AG04449 (cell line): Measurements from ENCODE around the gene SGMS1.

Experiments
- CTCF ChIA-PET: fragments of 350-600 bp; formaldehyde crosslinking; extraction: SDS; loops from one replicate; lab custom pipeline; 2021; ENCODE audit warnings: antibody characterized with exemption; lab: Yijun Ruan, JAX
- POLR2A ChIA-PET: fragments of 400-600, 350-600 bp; formaldehyde crosslinking; extraction: SDS; loops from one replicate; lab custom pipeline; 2020; ENCODE audit warnings: antibody characterized with exemption, inconsistent platforms; lab: Yijun Ruan, JAX
- DNase-seq: peaks from one replicate; pipeline ENCODE4 v3.0.0-alpha.2; 2010; ENCODE audit warnings: low read depth, low spot score
- H3K4me3 ChIP-seq: 2 replicates; pipeline ENCODE4 v1.5.1; 2011; ENCODE audit warnings: low read depth, mild to moderate bottlenecking, control low read depth, low read length
- TF ChIP-seq, protein P1 (sequence below): IDR thresholded peaks from one replicate; pipeline ENCODE4 v1.5.1; 2011; ENCODE audit warnings: mild to moderate bottlenecking, moderate library complexity, low read length, control low read depth, inconsistent platforms; ENCODE audit not compliant: insufficient read depth; ENCODE audit errors: missing control alignments

SGMS1 gene

DNA sequence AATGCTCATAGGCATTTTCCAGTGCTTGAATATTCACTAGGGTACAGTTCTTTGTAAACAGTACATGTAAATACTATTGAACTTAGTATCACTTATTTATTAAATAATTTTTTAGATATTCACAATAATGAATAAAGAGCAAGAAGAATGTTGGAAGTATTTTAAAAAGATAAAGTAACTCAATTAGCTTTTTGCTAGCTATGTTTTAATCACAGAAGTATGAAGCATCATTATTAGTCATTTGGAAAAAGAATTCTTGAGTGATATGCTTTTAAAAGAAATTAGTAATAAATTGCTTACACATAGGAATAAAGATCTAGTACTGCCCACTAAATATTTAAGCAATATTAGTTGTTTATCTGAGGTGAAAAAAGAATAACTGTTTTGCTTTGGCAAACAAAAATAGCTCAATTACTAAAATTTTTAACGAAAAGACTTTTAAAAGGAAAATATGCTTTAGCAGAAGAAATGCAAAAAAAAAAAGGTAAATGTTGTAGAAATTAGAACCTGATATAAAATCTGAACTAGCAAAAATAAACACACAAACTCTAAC, 66.5 kb downstream of the SGMS1 start:
- no peak overlapping the region for H3K4me3 ChIP-seq
- TF ChIP-seq, protein P1, sequence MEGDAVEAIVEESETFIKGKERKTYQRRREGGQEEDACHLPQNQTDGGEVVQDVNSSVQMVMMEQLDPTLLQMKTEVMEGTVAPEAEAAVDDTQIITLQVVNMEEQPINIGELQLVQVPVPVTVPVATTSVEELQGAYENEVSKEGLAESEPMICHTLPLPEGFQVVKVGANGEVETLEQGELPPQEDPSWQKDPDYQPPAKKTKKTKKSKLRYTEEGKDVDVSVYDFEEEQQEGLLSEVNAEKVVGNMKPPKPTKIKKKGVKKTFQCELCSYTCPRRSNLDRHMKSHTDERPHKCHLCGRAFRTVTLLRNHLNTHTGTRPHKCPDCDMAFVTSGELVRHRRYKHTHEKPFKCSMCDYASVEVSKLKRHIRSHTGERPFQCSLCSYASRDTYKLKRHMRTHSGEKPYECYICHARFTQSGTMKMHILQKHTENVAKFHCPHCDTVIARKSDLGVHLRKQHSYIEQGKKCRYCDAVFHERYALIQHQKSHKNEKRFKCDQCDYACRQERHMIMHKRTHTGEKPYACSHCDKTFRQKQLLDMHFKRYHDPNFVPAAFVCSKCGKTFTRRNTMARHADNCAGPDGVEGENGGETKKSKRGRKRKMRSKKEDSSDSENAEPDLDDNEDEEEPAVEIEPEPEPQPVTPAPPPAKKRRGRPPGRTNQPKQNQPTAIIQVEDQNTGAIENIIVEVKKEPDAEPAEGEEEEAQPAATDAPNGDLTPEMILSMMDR, result no peak
- CTCF ChIA-PET, result no interaction called here
- no peak for DNase-seq
- POLR2A ChIA-PET, result no interaction called here

DNA sequence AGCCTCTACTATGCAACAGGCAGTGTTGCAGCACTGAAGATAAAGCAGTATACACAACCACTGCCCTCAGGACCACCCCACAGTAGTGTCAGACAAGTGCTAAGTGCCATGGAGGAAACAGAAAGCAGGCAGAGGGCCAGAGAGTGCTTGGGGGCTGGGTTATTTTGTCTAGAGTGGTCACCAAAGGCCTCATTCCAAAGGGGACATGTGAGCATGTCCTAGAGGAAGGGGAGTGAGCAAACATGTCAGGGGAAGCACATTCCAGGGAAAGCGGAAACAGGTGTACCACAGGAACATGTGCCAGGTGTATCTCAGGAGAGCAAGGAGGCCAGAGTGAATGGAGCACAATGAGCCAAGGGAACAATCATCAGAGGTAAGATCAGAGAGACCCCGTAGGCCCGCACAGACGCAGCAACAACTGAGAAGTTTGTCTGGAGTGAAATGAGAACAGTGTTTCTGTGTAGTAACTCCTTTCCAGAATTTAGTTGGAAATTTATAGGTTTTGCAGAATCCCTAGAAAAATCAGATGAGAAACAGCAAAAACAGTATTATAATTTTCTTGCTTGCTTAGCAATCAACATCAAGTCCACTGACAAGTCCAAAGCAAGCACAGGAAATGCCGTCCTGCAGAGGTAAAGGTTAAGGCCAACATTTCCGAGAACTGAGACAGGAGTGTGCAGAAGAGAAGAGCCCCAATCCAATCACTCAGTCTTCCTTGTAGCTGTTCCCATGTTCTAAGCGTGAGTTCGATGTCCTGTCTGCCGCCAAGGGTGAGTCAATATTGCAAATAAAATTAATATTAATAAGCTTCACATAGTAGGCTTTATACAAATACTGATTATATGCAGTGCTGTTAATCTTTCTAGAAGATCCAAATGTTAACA, 67.3 kb downstream of the SGMS1 start:
- DNase-seq, result no peak
- CTCF ChIA-PET, result no interaction called here
- POLR2A ChIA-PET, result no interaction called here

DNA sequence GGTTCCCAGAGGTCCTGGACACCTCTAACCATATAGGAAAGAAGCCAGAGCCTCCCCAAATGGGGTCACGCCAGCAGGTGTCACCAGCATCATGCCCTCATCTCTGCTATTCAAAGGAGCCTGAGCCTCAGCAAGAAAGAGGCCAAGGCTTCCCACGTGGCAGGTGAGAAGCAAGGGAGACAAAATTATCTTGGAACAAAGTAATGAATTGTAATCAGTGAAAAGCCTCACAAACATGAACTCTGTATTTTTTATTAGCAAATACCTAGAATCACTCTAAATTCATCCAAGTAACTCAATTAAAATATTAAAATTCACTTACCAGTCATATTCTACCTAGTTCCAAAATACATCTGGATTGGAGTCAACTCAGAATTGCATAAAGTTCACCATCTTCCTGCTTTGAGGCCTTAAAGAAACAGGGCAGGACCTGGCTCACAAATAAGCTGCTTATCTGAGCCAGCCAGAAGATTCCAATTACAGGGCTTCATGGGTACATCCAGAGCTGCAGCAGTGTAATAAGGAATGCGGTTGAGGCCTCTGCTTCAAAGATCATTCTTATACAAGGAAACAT, 68.7 kb downstream of the SGMS1 start:
- peak; percentile 45 for DNase-seq
- no peak overlapping the region for H3K4me3 ChIP-seq
- CTCF ChIA-PET, result interaction anchor here (1.1 to 1.2 kb wide), 2 partner anchors 10 to 133 kb away, joined by 3 read pairs; no protein-coding TSS in a partner anchor
- POLR2A ChIA-PET, result interaction anchor here (0.8 kb wide), 1 partner anchor 67 kb away, joined by 7 read pairs; no protein-coding TSS in a partner anchor
- TF ChIP-seq, protein P1, result no peak

More for the DNA sequence above, 67.3 kb downstream of the SGMS1 start:
- H3K4me3 ChIP-seq, result no peak overlapping the region
- TF ChIP-seq, protein P1, result no peak

DNA sequence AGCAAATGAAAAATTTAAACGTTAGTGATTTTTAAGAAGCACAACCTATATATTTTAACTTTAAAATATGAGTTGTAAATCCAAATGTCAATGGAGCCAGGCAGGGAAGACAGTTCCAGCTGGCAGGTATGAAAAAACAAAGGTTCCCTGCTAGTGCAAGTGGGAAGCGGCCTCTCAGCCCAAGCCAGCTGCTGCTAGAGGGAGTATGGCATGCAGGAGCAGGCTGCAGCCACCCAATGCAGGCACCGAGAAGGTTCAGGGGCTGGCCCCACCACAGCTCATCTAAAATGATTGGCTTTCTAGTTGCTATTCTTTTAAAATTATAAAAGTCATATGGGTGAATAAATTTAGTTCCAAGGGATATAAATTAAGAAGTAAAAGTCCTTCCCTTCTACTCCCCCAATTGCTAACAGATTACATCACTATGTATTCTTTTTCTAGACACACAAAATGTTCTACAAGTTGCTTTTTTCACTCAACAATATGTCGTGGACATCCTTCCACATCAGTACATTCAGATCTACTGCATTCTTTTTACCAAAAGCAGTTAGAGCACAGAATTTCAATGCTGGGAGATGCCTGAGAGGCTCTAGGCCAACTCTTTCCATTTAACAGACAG, 69.3 kb downstream of the SGMS1 start:
- ChIA-PET CTCF (interaction anchor here (1.1 to 1.7 kb wide), 3 partner anchors 10 to 133 kb away, joined by 3 to 6 read pairs (median 3); no protein-coding TSS in a partner anchor), POLR2A (no interaction called here)
- H3K4me3 ChIP-seq, result no peak overlapping the region
- no peak for DNase-seq
- TF ChIP-seq, protein P1, result no peak

DNA sequence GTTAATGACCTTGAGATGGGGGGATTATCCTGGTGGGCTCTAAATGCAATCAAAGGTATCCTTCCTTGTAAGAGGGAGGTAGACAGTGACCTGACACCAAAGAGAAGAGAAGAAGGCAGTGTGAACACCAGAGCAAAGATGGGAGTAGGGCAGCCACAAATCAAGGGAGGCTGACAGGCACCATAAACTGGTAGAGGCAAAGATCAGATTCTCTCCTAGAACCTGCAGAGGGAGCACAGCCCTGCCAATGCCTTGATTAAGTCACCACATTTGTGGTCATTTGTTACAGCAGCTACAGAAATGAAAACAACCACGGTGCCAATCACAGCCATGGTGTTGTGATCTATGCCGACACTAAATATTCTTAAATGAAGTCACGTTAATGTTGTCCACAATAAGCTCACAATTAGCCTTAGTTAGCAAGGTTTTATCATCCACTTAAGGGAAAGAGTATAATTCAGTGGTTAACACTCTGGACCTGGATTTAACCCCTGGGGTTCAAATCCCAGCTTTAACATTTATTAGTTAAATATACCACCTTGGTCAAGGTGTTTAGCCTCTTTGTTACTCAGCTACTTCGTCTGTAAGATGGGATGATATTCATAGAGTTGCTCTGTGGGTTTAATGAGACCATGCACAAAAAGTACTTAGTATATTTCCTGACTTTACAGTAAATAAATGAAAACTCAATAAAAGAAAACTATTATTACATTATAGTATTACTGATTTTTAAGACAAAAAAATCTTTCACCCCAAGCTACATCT, 70.8 kb downstream of the SGMS1 start:
- no peak for DNase-seq
- POLR2A ChIA-PET, result no interaction called here
- TF ChIP-seq, protein P1, result peak; percentile 19
- CTCF ChIA-PET, result interaction anchor here (1.1 to 1.7 kb wide), 3 partner anchors 8 to 68 kb away, joined by 3 to 6 read pairs (median 4); no protein-coding TSS in a partner anchor
- no peak overlapping the region for H3K4me3 ChIP-seq
